Upper lobe of left lung (tissue), 4 donors: ENCODE data around the gene DPPA2.

Experiments used
- POLR2AphosphoS5 ChIP-seq, 2 donors: sonication (generic); formaldehyde crosslinking; IDR thresholded peaks; one replicate each; pipeline ENCODE4 v1.5.1; 2017; ENCODE audit warnings: antibody characterized with exemption in 2 of 2
- TF ChIP-seq, protein P1 (sequence below), 6 experiments: fragments of 450-650 bp in 4 of 6; fragments of 200-600 bp in 2 of 6; sonication (generic) in 2 of 6; IDR thresholded peaks; one replicate each; pipeline ENCODE4 v1.5.1; 2016 to 2019; ENCODE audit warnings: antibody characterized with exemption in 6 of 6

GRCh38 chr3:109355625-109356441 is 39.5 kb upstream of the DPPA2 start:
- no peak for TF ChIP-seq POLR2AphosphoS5 (IDR thresholded peaks at IDR 0.05)
- TF ChIP-seq, protein P1, sequence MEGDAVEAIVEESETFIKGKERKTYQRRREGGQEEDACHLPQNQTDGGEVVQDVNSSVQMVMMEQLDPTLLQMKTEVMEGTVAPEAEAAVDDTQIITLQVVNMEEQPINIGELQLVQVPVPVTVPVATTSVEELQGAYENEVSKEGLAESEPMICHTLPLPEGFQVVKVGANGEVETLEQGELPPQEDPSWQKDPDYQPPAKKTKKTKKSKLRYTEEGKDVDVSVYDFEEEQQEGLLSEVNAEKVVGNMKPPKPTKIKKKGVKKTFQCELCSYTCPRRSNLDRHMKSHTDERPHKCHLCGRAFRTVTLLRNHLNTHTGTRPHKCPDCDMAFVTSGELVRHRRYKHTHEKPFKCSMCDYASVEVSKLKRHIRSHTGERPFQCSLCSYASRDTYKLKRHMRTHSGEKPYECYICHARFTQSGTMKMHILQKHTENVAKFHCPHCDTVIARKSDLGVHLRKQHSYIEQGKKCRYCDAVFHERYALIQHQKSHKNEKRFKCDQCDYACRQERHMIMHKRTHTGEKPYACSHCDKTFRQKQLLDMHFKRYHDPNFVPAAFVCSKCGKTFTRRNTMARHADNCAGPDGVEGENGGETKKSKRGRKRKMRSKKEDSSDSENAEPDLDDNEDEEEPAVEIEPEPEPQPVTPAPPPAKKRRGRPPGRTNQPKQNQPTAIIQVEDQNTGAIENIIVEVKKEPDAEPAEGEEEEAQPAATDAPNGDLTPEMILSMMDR (IDR thresholded peaks at IDR 0.05) = no peak
